ENCODE data around the gene KHDRBS1.
A peak's percentile ranks its signal among the peaks of the same experiment; 100 is the strongest.
"Not testable (repeated sequence)": the region's sequence is repeated elsewhere in the genome, so short reads cannot be mapped to it uniquely, and the experiment has no call there.

Gene KHDRBS1

GRCh38 chr1:32065613-32066488 is 52.2 kb downstream of the KHDRBS1 start:
- DNase-seq: not testable (repeated sequence)
- peak; percentile 7 for ATAC-seq

DNA sequence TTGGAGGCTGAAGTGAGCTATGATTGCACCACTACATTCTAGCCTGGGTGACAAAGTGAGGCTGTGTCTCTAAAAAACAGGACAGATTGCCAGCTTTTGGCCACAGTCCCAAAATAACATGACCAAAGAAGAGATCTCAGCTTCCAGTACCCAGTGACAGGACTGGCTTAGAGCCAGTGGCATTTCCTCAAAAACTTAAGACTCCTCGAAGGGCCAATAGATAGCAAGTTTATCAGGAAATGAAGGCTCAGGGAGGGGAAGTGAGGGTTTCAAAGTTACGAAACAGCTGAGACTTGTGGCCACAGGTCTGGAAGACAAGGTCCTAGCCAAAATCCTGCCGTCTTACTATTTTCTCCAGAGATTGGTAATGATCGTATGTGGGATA is 52.8 kb downstream of the KHDRBS1 start:
- ATAC-seq: peak; percentile 25
- DNase-seq: no peak

DNA sequence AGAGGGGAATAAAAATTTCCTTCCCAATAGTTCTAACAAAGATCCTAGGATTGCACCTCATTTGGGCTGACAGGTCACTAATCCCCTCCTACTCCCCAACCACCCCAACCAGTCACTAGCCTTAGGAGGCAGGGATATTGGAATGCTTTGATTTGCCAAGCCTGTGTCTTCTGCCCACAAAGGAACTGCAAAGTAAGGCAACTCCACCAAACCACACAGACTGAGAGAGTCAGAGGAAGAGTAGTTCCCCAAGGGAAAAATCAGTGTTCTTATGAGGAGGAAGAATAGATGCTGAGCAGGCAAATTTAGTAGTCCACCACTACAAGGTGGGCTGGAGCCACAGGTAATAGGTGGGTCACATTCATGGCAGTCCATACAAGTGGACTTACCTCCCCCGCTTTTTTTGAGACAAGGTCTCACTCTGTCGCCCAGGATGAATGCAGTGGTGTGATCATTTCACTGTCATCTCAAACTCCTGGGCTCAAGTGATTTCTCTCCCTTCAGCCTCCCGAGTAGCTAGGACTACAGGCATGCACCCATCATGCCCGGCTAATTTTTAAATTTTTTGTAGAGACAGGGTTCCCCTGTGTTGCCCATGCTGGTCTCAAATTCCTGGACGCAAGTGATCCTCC is 55.4 kb downstream of the KHDRBS1 start:
- ATAC-seq (no peak), DNase-seq (no peak)

DNA sequence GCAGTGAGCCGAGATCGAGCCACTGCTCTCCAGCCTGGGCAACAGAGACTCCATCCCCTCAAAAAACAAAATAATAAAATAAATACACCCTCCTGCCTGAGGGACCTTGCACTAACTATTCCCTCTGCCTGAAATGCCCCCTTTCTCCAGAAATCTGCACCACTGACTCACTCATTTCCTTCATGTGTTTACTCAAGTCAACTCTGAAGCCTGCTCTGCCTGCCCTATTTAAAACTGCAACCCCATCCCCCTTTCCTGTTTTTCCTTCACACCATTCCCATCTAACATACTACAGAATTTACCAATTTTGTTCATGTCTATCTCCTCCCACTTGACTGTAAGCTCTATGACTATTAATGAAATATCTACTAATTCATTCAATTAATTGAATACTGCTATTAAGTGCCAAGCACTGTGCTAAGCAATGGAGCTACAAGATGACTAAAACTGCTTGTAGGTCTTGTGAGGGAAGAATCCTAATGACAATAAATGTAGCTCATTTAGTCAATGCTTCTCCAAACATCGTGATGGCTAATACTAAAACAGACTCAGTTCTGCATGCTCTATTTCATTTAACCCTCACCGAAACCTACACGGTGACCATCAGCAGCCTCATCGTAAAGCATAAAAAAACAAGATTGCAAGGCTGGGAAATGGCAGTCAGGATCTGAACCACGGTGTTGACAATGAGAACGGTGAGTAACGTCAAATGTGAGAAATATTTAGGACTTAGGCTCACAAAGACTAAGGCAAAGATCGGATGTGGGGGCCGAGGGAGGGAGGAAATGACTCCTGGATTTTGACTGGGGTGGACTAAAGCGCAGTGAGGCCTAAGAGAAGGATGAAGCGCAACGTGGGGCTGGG is 58.3 kb downstream of the KHDRBS1 start:
- no peak for ATAC-seq
- DNase-seq: no peak

DNA sequence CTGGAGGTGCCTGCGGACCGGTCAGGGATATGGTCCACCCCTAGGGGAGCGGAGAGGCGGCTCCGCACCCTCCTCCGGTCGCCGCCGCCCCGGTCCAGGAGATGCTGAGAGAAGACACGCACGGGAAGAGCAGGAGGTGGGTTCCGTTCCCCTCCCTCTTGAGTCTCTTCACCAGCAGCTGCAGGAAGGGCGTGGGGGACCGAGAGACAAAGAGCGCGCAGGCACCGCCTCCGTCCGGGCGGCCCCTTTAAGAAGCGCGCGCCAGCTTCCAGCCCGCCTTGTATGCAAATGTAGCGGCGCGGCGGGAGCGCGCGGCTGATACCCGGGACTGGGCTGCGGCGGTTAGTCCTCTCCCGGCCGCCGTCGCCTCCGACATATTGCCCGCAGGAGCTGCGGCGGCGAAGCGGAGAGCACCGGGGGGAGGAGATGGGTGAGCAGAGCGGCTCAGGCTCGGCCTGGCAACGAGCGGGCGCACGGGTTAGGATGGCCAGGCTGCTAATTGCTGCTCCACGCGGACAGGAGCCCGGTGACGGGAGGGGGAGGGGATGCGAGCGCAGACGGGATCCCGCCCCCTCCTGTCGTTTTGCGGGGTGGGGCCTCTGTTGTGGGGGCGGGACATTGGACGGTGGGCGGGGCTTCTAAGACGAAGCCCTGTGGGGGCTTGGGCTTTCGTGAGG is 59.1 kb downstream of the KHDRBS1 start, which contains the start of gene TMEM39B:
Gene TMEM39B (plus strand): TSS at position 318 of the 677 bp plus-strand sequence. CDS start 109 bp downstream, at position 427.
- ATAC-seq: peak; percentile 93
- peak; percentile 93 for DNase-seq

GRCh38 chr1:32073299-32074229 is 59.9 kb downstream of the KHDRBS1 start:
- DNase-seq: no peak
- no peak for ATAC-seq

- no peak for ATAC-seq
- no peak for DNase-seq
These were observed 61.2 kb downstream of the KHDRBS1 start for GRCh38 chr1:32074841-32075240.

DNA sequence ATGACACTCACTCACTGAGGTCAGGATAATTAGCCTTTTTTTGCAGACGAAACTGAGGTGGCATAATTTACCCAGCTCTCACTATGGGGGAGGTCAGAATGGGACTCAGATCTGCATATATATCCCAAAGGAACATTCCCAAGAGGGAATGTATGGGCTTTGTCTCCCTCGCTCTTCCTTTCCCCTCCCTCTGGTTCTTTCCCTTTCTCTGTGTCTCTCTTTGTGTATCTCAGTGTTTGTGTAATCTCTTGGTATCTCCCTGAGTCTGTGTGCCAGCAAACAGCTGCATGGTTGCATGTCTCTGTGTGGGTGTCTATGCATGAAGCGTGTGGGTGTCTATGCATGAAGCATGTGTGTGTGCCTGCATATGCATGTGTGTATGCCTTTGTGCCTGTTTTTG is 63.8 kb downstream of the KHDRBS1 start:
- no peak for DNase-seq
- no peak for ATAC-seq

- ATAC-seq (no peak), DNase-seq (no peak)
These were observed 68.4 kb downstream of the KHDRBS1 start for GRCh38 chr1:32082022-32082421.

GRCh38 chr1:32086381-32086780 is 72.7 kb downstream of the KHDRBS1 start:
- ATAC-seq, DNase-seq: not testable (repeated sequence)

- ATAC-seq: no peak
- DNase-seq: no peak
These were observed 77.5 kb downstream of the KHDRBS1 start for GRCh38 chr1:32091176-32091575.

GRCh38 chr1:32091591-32091990 is 77.9 kb downstream of the KHDRBS1 start:
- ATAC-seq (no peak), DNase-seq (no peak)

Data from stimulated activated naive CD8-positive, alpha-beta T cell treated with anti-CD3 and anti-CD28 coated beads, Interleukin-15, Interleukin-2, amounts not matched to agents 100 U/mL and 50 U/mL, for 24 hours (primary cell).